Left ventricle myocardium inferior (tissue), 1 donor: ENCODE measurements around the gene SLC13A2. TPM values are rescaled to one million over a fixed set of nuclear protein-coding genes. Genes with fewer than 3 reads are reported as not detected.

Experiments used
- DNase-seq: peaks from one replicate; pipeline ENCODE4 v3.0.0-alpha.2; 2020
- H3K27ac ChIP-seq: fragments of 200-600 bp; replicated peaks from 2 replicates; pipeline ENCODE4 v1.8.0; 2021
- H3K27me3 ChIP-seq: fragments of 200-600 bp; 2 replicates; pipeline ENCODE4 v1.8.0; 2021; ENCODE audit warnings: low read depth
- H3K36me3 ChIP-seq: fragments of 200-600 bp; 2 replicates; pipeline ENCODE4 v1.8.0; 2021
- H3K4me1 ChIP-seq: fragments of 200-600 bp; 2 replicates; pipeline ENCODE4 v1.8.0; 2021
- H3K4me3 ChIP-seq: fragments of 200-600 bp; 2 replicates; pipeline ENCODE4 v1.8.0; 2021; ENCODE audit warnings: mild to moderate bottlenecking, moderate library complexity
- H3K9me3 ChIP-seq: fragments of 200-600 bp; replicated peaks from 2 replicates; pipeline ENCODE4 v1.8.0; 2021
- intact Hi-C: fragments of 100-400 bp; cut with micrococcal nuclease; formaldehyde crosslinking; loops from one replicate; pipeline ENCODE4 v1.11.0; 2022
- total RNA-seq: library from RNA; stranded (reverse); fragmentation: NEBNext Ultra II Directional; extraction: Animal tissue kit (Norgen Biotek cat#: 25700); gene quantifications from one replicate; pipeline ENCODE4 v1.2.1, GENCODE V29; 2021
- TF ChIP-seq, protein P1 (sequence below): fragments of 200-600 bp; IDR thresholded peaks from 2 replicates; pipeline ENCODE4 v1.8.0; 2021; ENCODE audit warnings: antibody characterized with exemption, mild to moderate bottlenecking, borderline replicate concordance
- donor health status: DM: no; HTN: yes; CAD: no; lungs with severe emphysema.

The SLC13A2 gene
- total RNA-seq, 1 donor from 2014 or later = not detected

DNA sequence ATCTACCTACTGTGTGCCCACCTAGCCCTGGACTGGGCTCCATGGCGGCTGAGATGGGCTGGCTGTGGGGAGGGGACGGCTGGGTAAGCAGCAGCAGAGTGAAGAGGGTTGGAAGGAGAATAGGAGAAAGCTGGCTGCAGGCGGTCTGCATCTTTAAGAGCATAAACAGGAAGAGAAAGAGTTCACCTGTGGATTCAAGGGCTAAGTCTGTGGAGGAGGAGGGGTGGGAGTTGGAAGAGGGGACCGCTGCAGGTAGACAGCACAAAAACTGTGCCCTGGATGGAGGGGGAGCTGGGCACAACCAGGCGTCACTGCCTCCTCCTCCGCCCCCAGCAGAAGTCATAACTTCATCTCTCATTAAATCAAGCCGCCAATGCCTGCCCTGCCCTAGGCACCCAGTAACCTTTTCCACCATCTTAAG is 677 bp downstream of the SLC13A2 start:
- no peaks in the 10 kb centered on the region for H3K4me1 ChIP-seq
- DNase-seq = no peak
- intact Hi-C loops = no loop called here
- TF ChIP-seq, protein P1, sequence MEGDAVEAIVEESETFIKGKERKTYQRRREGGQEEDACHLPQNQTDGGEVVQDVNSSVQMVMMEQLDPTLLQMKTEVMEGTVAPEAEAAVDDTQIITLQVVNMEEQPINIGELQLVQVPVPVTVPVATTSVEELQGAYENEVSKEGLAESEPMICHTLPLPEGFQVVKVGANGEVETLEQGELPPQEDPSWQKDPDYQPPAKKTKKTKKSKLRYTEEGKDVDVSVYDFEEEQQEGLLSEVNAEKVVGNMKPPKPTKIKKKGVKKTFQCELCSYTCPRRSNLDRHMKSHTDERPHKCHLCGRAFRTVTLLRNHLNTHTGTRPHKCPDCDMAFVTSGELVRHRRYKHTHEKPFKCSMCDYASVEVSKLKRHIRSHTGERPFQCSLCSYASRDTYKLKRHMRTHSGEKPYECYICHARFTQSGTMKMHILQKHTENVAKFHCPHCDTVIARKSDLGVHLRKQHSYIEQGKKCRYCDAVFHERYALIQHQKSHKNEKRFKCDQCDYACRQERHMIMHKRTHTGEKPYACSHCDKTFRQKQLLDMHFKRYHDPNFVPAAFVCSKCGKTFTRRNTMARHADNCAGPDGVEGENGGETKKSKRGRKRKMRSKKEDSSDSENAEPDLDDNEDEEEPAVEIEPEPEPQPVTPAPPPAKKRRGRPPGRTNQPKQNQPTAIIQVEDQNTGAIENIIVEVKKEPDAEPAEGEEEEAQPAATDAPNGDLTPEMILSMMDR = no peak
- no peaks in the 10 kb centered on the region for H3K9me3 ChIP-seq
- H3K4me3 ChIP-seq = no peak overlapping the region
- H3K36me3 ChIP-seq = no peaks in the 10 kb centered on the region
- H3K27me3 ChIP-seq = peaks cover 41% of the 10 kb centered on the region
- no peak overlapping the region for H3K27ac ChIP-seq

DNA sequence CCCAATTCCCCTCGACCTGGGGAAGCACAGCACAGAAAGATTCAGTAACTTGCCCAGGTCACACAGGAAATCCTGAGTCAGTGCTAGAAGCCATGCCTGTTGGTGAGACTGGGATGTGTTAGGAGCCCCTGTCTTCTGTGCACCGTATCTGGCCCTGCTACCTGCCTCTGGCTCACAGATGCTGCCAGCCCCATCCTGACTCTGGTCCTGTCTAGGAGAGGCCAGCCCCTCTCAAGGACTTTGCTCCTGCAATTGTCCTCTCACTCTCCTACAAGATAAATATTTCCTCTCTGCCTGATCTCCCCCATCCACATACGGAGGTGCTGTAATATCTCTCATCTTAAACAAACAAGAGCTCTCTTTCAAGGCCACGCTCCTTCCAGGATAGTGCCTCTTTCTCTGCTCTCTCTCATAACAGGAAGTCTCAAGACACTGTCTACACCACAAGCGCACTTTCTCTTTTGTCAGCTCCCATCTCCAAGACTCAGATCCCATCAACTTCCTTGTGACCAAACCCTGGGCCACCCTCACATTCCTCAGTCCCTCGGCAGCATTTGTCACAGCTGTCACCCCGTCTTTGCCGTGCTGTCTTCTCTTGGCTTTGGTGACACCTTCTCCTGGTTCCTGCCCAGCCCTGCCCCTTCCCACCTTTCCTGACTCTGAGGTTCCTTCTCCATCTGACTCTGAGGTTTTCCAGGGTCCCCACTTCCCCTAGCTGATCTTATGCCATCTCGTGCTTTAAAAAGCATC is 1.9 kb downstream of the SLC13A2 start:
- no peak overlapping the region for H3K27ac ChIP-seq
- peaks cover 29% of the 10 kb centered on the region for H3K27me3 ChIP-seq
- no peaks in the 10 kb centered on the region for H3K9me3 ChIP-seq
- intact Hi-C loops = no loop called here
- H3K36me3 ChIP-seq = no peaks in the 10 kb centered on the region
- no peaks in the 10 kb centered on the region for H3K4me1 ChIP-seq
- DNase-seq = no peak
- TF ChIP-seq, protein P1 = no peak
- no peak overlapping the region for H3K4me3 ChIP-seq

- TF ChIP-seq, protein P1 = no peak
- Histone ChIP-seq H3K4me3 (no peak overlapping the region), H3K27ac (no peak overlapping the region), H3K4me1 (no peaks in the 10 kb centered on the region), H3K36me3 (no peaks in the 10 kb centered on the region), H3K27me3 (peaks cover 26% of the 10 kb centered on the region), H3K9me3 (no peaks in the 10 kb centered on the region)
- no peak for DNase-seq
- intact Hi-C loops = no loop called here
Measured at GRCh38 chr17:28476076-28476865, 2.8 kb downstream of the SLC13A2 start.

DNA sequence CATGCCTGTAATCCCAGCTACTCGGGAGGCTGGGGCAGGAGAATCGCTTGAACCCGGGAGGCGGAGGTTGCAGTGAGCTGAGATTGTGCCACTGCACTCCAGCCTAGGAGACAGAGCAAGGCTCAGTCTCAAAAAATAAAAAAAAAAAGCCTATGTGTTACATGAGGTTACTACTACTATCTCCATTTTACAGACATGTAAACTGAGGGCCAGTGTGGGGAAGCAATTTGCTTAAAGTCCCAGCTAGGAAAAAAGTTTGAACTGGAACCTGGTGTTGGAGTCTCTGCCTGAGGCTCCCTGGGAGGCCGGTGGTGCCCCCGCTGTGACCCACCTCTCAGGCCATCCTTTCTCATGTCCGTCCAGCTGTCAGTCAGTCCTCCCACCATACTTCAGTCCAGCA is 4.5 kb downstream of the SLC13A2 start:
- Histone ChIP-seq H3K27ac (no peak overlapping the region), H3K4me1 (no peaks in the 10 kb centered on the region), H3K4me3 (no peak overlapping the region), H3K9me3 (no peaks in the 10 kb centered on the region), H3K36me3 (no peaks in the 10 kb centered on the region), H3K27me3 (peaks cover 31% of the 10 kb centered on the region)
- intact Hi-C loops = no loop called here
- no peak for DNase-seq
- TF ChIP-seq, protein P1 = no peak

- H3K4me1 ChIP-seq = no peaks in the 10 kb centered on the region
- intact Hi-C loops = no loop called here
- no peak for DNase-seq
- TF ChIP-seq, protein P1 = no peak
- peaks cover 35% of the 10 kb centered on the region for H3K27me3 ChIP-seq
- no peak overlapping the region for H3K4me3 ChIP-seq
- no peaks in the 10 kb centered on the region for H3K9me3 ChIP-seq
- no peaks in the 10 kb centered on the region for H3K36me3 ChIP-seq
- no peak overlapping the region for H3K27ac ChIP-seq
Measured at GRCh38 chr17:28478712-28479615, 5.5 kb downstream of the SLC13A2 start.
